ENCODE results near the gene ADAMTSL1. TPM values are rescaled to one million over a fixed set of nuclear protein-coding genes. Genes with fewer than 3 reads are reported as not detected.

ADAMTSL1 gene
- total RNA-seq, 1 donor from 2014 or later: 1.6 TPM

- TF ChIP-seq CTCF (IDR thresholded peaks at IDR 0.05; ENCODE audit: insufficient read depth, low read length, severe bottlenecking): no peak
- Histone ChIP-seq H3K36me3 (ENCODE audit: control insufficient read depth, insufficient read depth, low read length) (no peaks in the 10 kb centered on the region), H3K4me3 (ENCODE audit: low read depth, low read length) (no peak overlapping the region), H3K27me3 (ENCODE audit: control insufficient read depth, insufficient read depth, low read length) (no peaks in the 10 kb centered on the region)
- FAIRE-seq (peak; percentile 47), DNase-seq (ENCODE audit: low read depth) (no peak)
These were observed 376.1 kb downstream of the ADAMTSL1 start for GRCh38 chr9:18849890-18850677.

- no peak for FAIRE-seq
- no peaks in the 10 kb centered on the region for H3K36me3 ChIP-seq (ENCODE audit: control insufficient read depth, insufficient read depth, low read length)
- TF ChIP-seq CTCF (IDR thresholded peaks at IDR 0.05; ENCODE audit: insufficient read depth, low read length, severe bottlenecking): no peak
- no peak overlapping the region for H3K4me3 ChIP-seq (ENCODE audit: low read depth, low read length)
- H3K27me3 ChIP-seq (ENCODE audit: control insufficient read depth, insufficient read depth, low read length): no peaks in the 10 kb centered on the region
- no peak for DNase-seq (ENCODE audit: low read depth)
These were observed 377.3 kb downstream of the ADAMTSL1 start for GRCh38 chr9:18851069-18851795.

GRCh38 chr9:18855656-18856055 is 381.7 kb downstream of the ADAMTSL1 start:
- FAIRE-seq: no peak
- no peak for DNase-seq (ENCODE audit: low read depth)
- TF ChIP-seq CTCF (IDR thresholded peaks at IDR 0.05; ENCODE audit: insufficient read depth, low read length, severe bottlenecking): no peak
- Histone ChIP-seq H3K36me3 (ENCODE audit: control insufficient read depth, insufficient read depth, low read length) (no peaks in the 10 kb centered on the region), H3K4me3 (ENCODE audit: low read depth, low read length) (no peak overlapping the region), H3K27me3 (ENCODE audit: control insufficient read depth, insufficient read depth, low read length) (no peaks in the 10 kb centered on the region)

GRCh38 chr9:18857334-18857733 is 383.4 kb downstream of the ADAMTSL1 start:
- H3K36me3 ChIP-seq (ENCODE audit: control insufficient read depth, insufficient read depth, low read length): no peaks in the 10 kb centered on the region
- no peak for FAIRE-seq
- no peak for DNase-seq (ENCODE audit: low read depth)
- no peak overlapping the region for H3K4me3 ChIP-seq (ENCODE audit: low read depth, low read length)
- H3K27me3 ChIP-seq (ENCODE audit: control insufficient read depth, insufficient read depth, low read length): no peaks in the 10 kb centered on the region
- TF ChIP-seq CTCF (IDR thresholded peaks at IDR 0.05; ENCODE audit: insufficient read depth, low read length, severe bottlenecking): no peak

GRCh38 chr9:18857769-18858168 is 383.8 kb downstream of the ADAMTSL1 start:
- Histone ChIP-seq H3K4me3 (ENCODE audit: low read depth, low read length) (no peak overlapping the region), H3K27me3 (ENCODE audit: control insufficient read depth, insufficient read depth, low read length) (no peaks in the 10 kb centered on the region), H3K36me3 (ENCODE audit: control insufficient read depth, insufficient read depth, low read length) (no peaks in the 10 kb centered on the region)
- no peak for TF ChIP-seq CTCF (IDR thresholded peaks at IDR 0.05; ENCODE audit: insufficient read depth, low read length, severe bottlenecking)
- peak; percentile 6 for DNase-seq (ENCODE audit: low read depth)
- no peak for FAIRE-seq

Measured in bronchial epithelial cell (primary cell).